ENCODE measurements around the gene NMT1.

The NMT1 gene

GRCh38 chr17:45086391-45086790 lies 25.3 kb downstream of the NMT1 start:
- no peak for TF ChIP-seq GATA2 (IDR thresholded peaks at IDR 0.05; ENCODE audit: low read depth, low read length)
- no peak for TF ChIP-seq GATA3 (IDR thresholded peaks at IDR 0.05; ENCODE audit: low read depth, low read length)

- no peak for TF ChIP-seq GATA2 (IDR thresholded peaks at IDR 0.05; ENCODE audit: low read depth, low read length)
- TF ChIP-seq GATA3 (IDR thresholded peaks at IDR 0.05; ENCODE audit: low read depth, low read length), result no peak
Measured at GRCh38 chr17:45086865-45087503, 25.9 kb downstream of the NMT1 start.

DNA sequence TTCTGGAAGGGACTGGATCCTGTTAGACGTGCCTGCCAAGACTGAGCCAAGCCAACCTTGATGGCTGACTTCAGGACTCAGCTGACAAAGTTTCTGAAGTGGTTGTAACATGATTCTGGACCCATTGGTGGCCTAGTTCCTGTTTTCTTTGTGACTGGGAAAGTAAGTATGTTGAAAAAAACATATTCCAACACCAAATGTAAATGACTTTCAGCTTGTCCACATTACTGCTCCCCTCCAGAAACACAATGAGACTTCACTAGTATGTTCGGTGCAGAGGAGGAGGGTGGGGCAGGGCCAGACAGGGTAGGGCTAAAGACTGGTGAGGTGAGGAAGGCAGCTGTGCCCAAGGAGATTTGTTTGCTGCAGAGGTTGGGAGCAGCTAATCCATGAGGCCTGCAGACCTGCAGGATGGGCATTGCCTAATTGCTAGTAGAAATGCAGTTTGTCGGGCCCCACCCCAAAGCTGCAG lies 26.4 kb downstream of the NMT1 start:
- TF ChIP-seq GATA3 (IDR thresholded peaks at IDR 0.05; ENCODE audit: low read depth, low read length), result no peak
- no peak for TF ChIP-seq GATA2 (IDR thresholded peaks at IDR 0.05; ENCODE audit: low read depth, low read length)

DNA sequence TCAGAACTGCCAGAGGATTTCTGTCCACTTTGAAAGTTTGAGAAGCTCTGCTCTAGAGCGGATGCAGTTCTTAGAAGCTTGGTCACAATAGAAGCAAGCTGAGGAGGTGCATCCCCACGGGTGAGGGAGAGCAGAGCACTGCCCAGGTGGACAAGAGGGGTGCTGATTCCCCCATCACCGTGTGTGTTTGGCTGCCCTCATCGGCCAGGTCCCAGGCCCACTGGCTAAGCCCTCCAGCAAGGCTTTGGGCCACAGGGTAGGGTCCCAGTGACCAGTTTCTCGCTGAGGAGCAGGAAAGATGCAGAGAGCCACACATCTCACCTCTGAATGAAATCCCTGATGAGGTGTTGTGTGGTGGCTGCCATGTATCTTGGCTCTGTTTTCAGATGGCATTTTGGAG lies 26.9 kb downstream of the NMT1 start:
- no peak for TF ChIP-seq GATA2 (IDR thresholded peaks at IDR 0.05; ENCODE audit: low read depth, low read length)
- no peak for TF ChIP-seq GATA3 (IDR thresholded peaks at IDR 0.05; ENCODE audit: low read depth, low read length)

DNA sequence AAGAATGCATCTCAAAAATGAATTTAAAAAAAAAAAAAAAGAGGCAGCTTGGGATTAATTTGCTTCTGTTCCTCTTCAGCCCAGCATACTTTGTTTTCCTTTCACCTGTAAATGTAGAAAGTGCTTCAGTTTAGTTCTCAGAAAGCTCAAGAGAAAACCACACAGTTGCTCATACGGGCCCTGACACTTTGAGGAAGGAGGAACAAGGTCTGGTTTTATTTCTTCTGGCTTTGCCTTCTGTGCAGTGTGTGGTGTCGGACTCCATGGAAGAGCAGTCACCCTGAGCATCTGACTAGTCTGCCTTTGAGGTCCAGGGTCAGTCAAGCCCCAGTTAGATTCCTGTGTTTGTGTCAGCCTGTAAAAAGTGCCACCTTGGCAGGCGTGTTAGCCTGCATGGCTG lies 27.6 kb downstream of the NMT1 start:
- TF ChIP-seq GATA3 (IDR thresholded peaks at IDR 0.05; ENCODE audit: low read depth, low read length) (no peak), GATA2 (IDR thresholded peaks at IDR 0.05; ENCODE audit: low read depth, low read length) (no peak)

DNA sequence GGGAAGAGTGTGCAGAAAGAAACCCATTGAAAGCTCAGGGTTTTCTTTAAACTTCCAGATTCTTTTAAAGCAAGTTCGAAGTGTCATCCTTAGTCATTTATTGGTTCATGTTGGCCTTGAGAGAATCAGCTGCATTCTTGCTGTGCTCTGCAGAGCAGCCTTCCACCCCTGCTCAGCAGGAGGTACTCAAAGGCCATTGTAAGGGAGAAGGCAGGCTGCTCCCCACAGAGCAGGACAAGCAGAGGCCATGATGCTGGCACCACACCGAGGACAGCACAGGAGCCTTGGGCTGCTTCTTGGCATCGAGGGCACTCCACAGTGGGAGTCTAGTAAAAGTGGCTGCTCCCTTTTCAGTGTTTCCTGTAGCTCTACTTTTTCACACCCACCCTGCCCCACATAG lies 29.6 kb downstream of the NMT1 start:
- no peak for TF ChIP-seq GATA2 (IDR thresholded peaks at IDR 0.05; ENCODE audit: low read depth, low read length)
- TF ChIP-seq GATA3 (IDR thresholded peaks at IDR 0.05; ENCODE audit: low read depth, low read length), result no peak

- TF ChIP-seq GATA2 (IDR thresholded peaks at IDR 0.05; ENCODE audit: low read depth, low read length), result no peak
- no peak for TF ChIP-seq GATA3 (IDR thresholded peaks at IDR 0.05; ENCODE audit: low read depth, low read length)
Measured at GRCh38 chr17:45091778-45092425, 30.8 kb downstream of the NMT1 start.

- no peak for TF ChIP-seq GATA2 (IDR thresholded peaks at IDR 0.05; ENCODE audit: low read depth, low read length)
- no peak for TF ChIP-seq GATA3 (IDR thresholded peaks at IDR 0.05; ENCODE audit: low read depth, low read length)
Measured at GRCh38 chr17:45092911-45093430, 31.9 kb downstream of the NMT1 start.

DNA sequence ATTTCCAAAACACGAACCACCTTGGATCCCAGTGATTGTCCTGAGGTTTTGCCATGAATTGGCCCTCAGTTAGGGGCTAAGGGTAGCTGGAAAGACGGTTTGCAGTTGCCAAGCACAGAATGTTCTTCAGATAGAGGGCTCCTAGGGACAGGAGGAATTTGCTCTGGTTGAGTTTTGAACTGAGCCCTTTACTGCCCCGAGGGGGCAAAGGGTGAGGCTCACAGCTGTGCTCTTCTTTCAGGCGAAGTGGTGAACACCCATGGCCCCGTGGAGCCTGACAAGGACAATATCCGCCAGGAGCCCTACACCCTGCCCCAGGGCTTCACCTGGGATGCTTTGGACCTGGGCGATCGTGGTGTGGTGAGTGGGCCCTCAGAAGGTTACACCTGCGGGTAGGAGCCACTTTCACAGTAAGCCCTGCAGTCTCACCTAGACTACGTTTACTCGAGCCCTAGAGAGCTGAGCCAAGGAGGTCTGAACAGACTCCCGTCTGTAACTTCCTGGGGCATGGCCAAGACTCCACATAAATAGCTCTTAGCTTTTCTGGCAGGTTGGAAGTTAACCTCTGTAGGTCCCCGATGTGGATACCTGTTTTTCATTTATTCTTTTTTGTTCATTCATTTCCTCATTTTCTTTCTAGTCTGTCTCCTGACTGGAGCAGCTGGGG lies 32.5 kb downstream of the NMT1 start:
- no peak for TF ChIP-seq GATA2 (IDR thresholded peaks at IDR 0.05; ENCODE audit: low read depth, low read length)
- TF ChIP-seq GATA3 (IDR thresholded peaks at IDR 0.05; ENCODE audit: low read depth, low read length), result no peak

DNA sequence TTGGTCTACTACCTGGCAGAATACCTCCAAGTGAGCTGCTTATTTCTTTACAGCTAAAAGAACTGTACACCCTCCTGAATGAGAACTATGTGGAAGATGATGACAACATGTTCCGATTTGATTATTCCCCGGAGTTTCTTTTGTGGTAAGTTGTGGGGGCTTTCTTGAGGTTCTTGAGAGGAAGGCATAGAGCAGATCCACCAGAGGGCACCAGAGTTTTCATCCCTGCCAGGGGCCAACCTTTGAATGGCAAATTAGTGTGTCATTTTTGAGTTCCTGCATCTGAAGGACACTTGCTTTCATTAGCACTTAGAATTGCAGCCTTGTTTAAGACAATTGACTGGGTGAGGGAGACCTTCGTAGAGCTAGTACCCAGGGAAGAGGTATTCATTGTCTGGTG lies 35.0 kb downstream of the NMT1 start:
- TF ChIP-seq GATA2 (IDR thresholded peaks at IDR 0.05; ENCODE audit: low read depth, low read length) (no peak), GATA3 (IDR thresholded peaks at IDR 0.05; ENCODE audit: low read depth, low read length) (no peak)

- TF ChIP-seq GATA3 (IDR thresholded peaks at IDR 0.05; ENCODE audit: low read depth, low read length) (no peak), GATA2 (IDR thresholded peaks at IDR 0.05; ENCODE audit: low read depth, low read length) (no peak)
Measured at GRCh38 chr17:45096926-45097325, 35.8 kb downstream of the NMT1 start.

GRCh38 chr17:45098081-45098868 lies 37.2 kb downstream of the NMT1 start:
- TF ChIP-seq GATA3 (IDR thresholded peaks at IDR 0.05; ENCODE audit: low read depth, low read length) (no peak), GATA2 (IDR thresholded peaks at IDR 0.05; ENCODE audit: low read depth, low read length) (no peak)

DNA sequence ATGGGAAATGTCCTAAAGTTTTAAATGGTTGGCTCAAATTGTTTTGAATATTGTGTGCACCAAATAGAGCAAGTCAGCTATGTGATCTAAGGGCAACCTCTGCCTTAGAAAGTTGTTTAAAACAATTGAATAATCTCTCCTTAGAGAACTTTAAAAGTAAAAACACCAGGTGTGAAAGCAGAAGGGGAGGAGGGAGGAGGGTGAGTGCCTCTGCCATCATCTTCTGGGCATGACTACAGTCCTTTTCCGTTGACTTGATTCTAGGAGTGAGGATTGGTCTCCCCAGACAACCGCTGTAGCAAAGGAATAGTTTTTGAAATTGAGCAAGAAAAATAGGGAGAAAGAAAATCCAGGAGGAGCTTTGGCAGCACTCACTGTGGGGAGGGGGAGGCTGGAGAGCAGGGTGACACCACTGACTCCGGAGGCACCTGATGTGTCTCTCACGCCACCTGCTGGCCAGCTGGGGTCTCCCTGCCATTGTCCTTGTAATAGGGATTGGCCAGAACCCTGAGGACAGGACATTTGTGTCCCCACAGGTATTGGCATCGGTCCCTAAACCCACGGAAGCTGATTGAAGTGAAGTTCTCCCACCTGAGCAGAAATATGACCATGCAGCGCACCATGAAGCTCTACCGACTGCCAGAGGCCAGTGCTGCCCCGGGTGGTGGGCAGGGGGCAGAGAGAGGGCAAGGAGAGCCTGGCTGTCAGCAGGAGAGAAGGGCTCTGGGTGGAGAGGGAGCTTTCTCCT lies 37.9 kb downstream of the NMT1 start:
- TF ChIP-seq GATA3 (IDR thresholded peaks at IDR 0.05; ENCODE audit: low read depth, low read length) (no peak), GATA2 (IDR thresholded peaks at IDR 0.05; ENCODE audit: low read depth, low read length) (no peak)

Data from SH-SY5Y (cell line).